ENCODE measurements around the gene FAM72A. TPM values are rescaled to one million over a fixed set of nuclear protein-coding genes. Genes with fewer than 3 reads are reported as not detected.

Gene FAM72A
- total RNA-seq, 1 donor from 2014 or later: 36.2 TPM

DNA sequence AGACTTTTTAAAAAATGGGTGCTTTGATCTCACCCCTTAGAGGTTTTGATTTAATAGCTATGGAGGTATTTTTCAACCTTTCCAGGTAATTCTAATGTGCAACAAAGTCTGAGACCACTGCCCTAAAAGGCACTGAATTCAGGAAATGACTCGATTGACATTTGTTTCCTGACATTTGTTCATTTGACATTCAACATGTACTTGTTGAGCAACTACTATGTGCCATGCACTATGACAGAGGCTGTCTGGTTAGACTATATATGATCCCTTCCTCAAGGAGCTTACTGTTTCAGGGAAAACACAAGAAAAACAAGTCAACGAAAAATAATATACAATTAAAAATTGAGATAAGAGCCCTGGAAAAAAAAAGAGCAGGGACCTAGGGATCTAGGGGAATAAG, 59.9 kb downstream of the FAM72A start:
- DNase-seq (ENCODE audit: low spot score): no peak
- H3K27me3 ChIP-seq: no peaks in the 10 kb centered on the region
- H3K9me3 ChIP-seq (ENCODE audit: low read depth): no peaks in the 10 kb centered on the region
- TF ChIP-seq, protein P1, sequence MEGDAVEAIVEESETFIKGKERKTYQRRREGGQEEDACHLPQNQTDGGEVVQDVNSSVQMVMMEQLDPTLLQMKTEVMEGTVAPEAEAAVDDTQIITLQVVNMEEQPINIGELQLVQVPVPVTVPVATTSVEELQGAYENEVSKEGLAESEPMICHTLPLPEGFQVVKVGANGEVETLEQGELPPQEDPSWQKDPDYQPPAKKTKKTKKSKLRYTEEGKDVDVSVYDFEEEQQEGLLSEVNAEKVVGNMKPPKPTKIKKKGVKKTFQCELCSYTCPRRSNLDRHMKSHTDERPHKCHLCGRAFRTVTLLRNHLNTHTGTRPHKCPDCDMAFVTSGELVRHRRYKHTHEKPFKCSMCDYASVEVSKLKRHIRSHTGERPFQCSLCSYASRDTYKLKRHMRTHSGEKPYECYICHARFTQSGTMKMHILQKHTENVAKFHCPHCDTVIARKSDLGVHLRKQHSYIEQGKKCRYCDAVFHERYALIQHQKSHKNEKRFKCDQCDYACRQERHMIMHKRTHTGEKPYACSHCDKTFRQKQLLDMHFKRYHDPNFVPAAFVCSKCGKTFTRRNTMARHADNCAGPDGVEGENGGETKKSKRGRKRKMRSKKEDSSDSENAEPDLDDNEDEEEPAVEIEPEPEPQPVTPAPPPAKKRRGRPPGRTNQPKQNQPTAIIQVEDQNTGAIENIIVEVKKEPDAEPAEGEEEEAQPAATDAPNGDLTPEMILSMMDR (IDR thresholded peaks at IDR 0.05): no peak
- H3F3A ChIP-seq (ENCODE audit: low read depth): no peaks in the 10 kb centered on the region
- H3K36me3 ChIP-seq: no peaks in the 10 kb centered on the region
- peaks cover 7% of the 10 kb centered on the region for H3K4me1 ChIP-seq
- no peak overlapping the region for H3K9ac ChIP-seq
- no peak overlapping the region for H3K27ac ChIP-seq
- Mint-ChIP-seq H3K4me1 (peaks cover 44% of the 10 kb centered on the region), H3K27ac (no peak overlapping the region), H3K4me3 (no peak overlapping the region), H3K36me3 (no peaks in the 10 kb centered on the region), H3K27me3 (ENCODE audit: insufficient read depth, low read depth) (peaks cover 13% of the 10 kb centered on the region), H3K9me3 (peaks cover 18% of the 10 kb centered on the region)
- H2AFZ ChIP-seq (replicated peaks): no peak overlapping the region
- H3K4me3 ChIP-seq: no peak overlapping the region
- no peaks in the 10 kb centered on the region for H3K79me2 ChIP-seq (ENCODE audit: low read depth)
- H4K20me1 ChIP-seq (ENCODE audit: low read depth): no peaks in the 10 kb centered on the region
- H3K4me2 ChIP-seq: no peak overlapping the region

DNA sequence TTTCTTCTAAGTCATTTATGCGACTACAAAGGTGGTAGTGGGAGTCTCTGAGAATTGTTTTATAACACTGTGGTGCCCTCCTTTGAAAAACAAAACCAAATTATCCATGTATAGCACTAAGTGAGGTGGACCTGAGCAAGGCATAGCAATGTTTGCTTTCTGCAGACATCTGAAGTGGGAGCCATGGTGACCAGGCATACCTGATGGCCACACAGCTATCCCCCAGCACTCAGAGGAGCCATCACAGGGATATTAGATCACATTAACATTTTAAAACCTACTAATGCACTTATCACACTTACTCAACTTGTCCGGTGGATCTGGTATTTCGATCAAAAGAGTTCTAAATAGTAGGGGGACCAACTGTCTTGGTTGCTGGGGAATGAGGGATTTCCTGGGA, 60.6 kb downstream of the FAM72A start:
- Histone ChIP-seq H3K36me3 (no peaks in the 10 kb centered on the region), H3K79me2 (ENCODE audit: low read depth) (no peaks in the 10 kb centered on the region), H3F3A (ENCODE audit: low read depth) (no peaks in the 10 kb centered on the region), H3K4me3 (no peak overlapping the region), H3K27me3 (no peaks in the 10 kb centered on the region), H3K4me1 (peaks cover 7% of the 10 kb centered on the region), H3K27ac (no peak overlapping the region), H3K9me3 (ENCODE audit: low read depth) (no peaks in the 10 kb centered on the region), H3K4me2 (no peak overlapping the region), H3K9ac (no peak overlapping the region), H2AFZ (replicated peaks) (no peak overlapping the region), H4K20me1 (ENCODE audit: low read depth) (no peaks in the 10 kb centered on the region)
- Mint-ChIP-seq H3K4me3 (no peak overlapping the region), H3K9me3 (peaks cover 18% of the 10 kb centered on the region), H3K36me3 (no peaks in the 10 kb centered on the region), H3K4me1 (peaks cover 45% of the 10 kb centered on the region), H3K27me3 (ENCODE audit: insufficient read depth, low read depth) (peaks cover 13% of the 10 kb centered on the region), H3K27ac (no peak overlapping the region)
- TF ChIP-seq, protein P1 (IDR thresholded peaks at IDR 0.05): no peak
- TF ChIP-seq EZH2phosphoT487 (IDR thresholded peaks at IDR 0.05) (no peak), EZH2 (IDR thresholded peaks at IDR 0.05) (no peak)
- DNase-seq (ENCODE audit: low spot score): no peak

DNA sequence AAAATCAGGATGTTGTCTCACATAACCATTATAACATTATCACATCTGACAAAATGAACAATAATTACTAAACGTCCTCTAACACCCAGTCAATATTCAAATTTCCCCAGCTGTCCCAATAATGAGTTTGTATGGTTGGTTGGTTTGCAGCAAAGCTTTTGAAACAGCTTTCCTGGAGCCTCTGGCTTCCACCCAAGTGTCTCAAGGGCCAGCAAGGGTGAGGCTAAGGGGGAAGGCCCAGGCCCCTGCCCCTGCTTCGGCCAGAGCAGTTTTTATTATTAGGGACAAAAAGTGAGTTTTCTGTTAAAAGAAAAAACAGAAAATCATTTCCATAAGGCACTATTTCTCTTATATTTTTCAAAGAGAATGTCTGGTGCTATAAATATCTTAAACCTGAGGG, 66.4 kb downstream of the FAM72A start:
- H3K4me1 ChIP-seq: no peaks in the 10 kb centered on the region
- no peak overlapping the region for H2AFZ ChIP-seq (replicated peaks)
- Mint-ChIP-seq H3K36me3 (no peaks in the 10 kb centered on the region), H3K27me3 (ENCODE audit: insufficient read depth, low read depth) (peaks cover 11% of the 10 kb centered on the region), H3K4me3 (no peak overlapping the region), H3K4me1 (peaks cover 29% of the 10 kb centered on the region), H3K9me3 (peaks cover 14% of the 10 kb centered on the region), H3K27ac (peak overlapping the region; percentile 53)
- TF ChIP-seq, protein P1 (IDR thresholded peaks at IDR 0.05): no peak
- TF ChIP-seq EZH2 (IDR thresholded peaks at IDR 0.05): no peak
- no peak for TF ChIP-seq EZH2phosphoT487 (IDR thresholded peaks at IDR 0.05)
- H3K4me3 ChIP-seq: no peak overlapping the region
- H3K4me2 ChIP-seq: no peak overlapping the region
- DNase-seq (ENCODE audit: low spot score): no peak
- H3F3A ChIP-seq (ENCODE audit: low read depth): no peaks in the 10 kb centered on the region
- H3K27ac ChIP-seq: no peak overlapping the region
- H3K36me3 ChIP-seq: no peaks in the 10 kb centered on the region
- no peaks in the 10 kb centered on the region for H3K27me3 ChIP-seq
- no peaks in the 10 kb centered on the region for H3K9me3 ChIP-seq (ENCODE audit: low read depth)
- H4K20me1 ChIP-seq (ENCODE audit: low read depth): no peaks in the 10 kb centered on the region
- no peak overlapping the region for H3K9ac ChIP-seq
- H3K79me2 ChIP-seq (ENCODE audit: low read depth): no peaks in the 10 kb centered on the region

Other genes starting within 250 kb of the FAM72A start
- 0.22 TPM in 1 of 2 replicates, not detected in the other for gene RAB7B, start 199.4 kb downstream of the FAM72A start, total RNA-seq (ENCODE audit: low replicate concordance)
- gene CTSE, start 178.9 kb downstream of the FAM72A start, total RNA-seq (ENCODE audit: low replicate concordance): not detected in 2 replicates
- not detected in 2 replicates for gene RHEX, start 149.7 kb downstream of the FAM72A start, total RNA-seq (ENCODE audit: low replicate concordance)
- not detected in 2 replicates for gene AVPR1B, start 85.5 kb downstream of the FAM72A start, total RNA-seq (ENCODE audit: low replicate concordance)
- gene SRGAP2, start 702 bp upstream of the FAM72A start, total RNA-seq (ENCODE audit: low replicate concordance): 88.4 and 89.9 TPM in 2 replicates

All from neural progenitor cell (in vitro differentiated cells).